Left ventricle myocardium superior (tissue), 1 donor: ENCODE measurements around the gene ERG28. TPM values are rescaled to one million over a fixed set of nuclear protein-coding genes. Genes with fewer than 3 reads are reported as not detected.
A peak's percentile ranks its signal among the peaks of the same experiment; 100 is the strongest.

Experiments
- ATAC-seq: fragments of 200-7000 bp; cut with Tn5 transposase; one replicate; pipeline ENCODE4 v1.9.1; 2020; ENCODE audit warnings: mild to moderate bottlenecking, moderate library complexity
- DNase-seq: peaks from one replicate; pipeline ENCODE4 v3.0.0-alpha.2; 2020
- intact Hi-C: fragments of 100-400 bp; cut with micrococcal nuclease; formaldehyde crosslinking; loops from one replicate; pipeline ENCODE4 v1.11.0; 2022
- total RNA-seq: library from RNA; stranded (reverse); fragmentation: NEBNext Ultra II Directional; extraction: Animal tissue kit (Norgen Biotek cat#: 25700); gene quantifications from one replicate; pipeline ENCODE4 v1.2.1, GENCODE V29; 2021
- donor health status: DM: no; HTN: yes; CAD: no; lungs with severe emphysema.

ERG28 gene
- total RNA-seq, 1 donor from 2014 or later, result 6.2 TPM

DNA sequence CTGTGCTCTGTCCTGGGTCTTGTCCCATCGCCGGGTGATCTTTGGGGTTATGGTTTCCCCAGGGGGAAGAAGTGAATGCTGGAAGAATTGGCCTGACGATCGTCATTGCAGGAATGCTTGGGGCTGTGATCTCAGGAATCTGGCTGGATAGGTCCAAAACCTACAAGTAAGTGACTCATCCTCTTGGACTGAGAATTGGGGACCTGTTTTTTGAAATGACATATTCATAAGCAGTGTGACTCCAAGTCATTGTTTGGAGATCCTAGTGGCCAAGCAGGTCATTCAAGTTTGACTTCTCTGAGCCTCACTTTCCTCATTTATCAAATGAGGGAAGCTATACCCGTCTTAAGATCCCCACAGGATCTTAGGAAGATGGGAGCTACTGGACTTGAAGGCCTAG, 25.8 kb downstream of the ERG28 start:
- ATAC-seq (no peak), DNase-seq (no peak)
- intact Hi-C loops, result no loop called here

DNA sequence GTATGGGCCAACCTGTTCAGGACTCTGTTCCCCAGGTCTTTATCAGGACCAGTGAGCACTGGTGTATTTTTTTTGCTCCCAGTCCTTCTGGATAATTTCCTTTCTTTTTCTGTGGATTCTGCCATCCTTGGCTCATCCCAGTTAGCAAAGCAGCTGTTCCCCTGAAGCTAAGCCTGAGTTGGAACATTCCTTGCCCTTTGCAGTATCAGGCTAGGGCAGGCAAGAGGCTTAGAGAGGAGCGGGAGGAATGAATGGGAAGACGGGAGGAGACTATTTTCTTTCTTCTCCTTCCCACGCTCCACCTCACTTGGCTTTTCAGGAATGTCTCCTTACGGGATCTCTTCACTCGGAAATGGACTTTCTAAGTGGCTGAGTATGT, 29.2 kb downstream of the ERG28 start:
- ATAC-seq, result no peak
- intact Hi-C loops, result no loop called here
- DNase-seq, result no peak

DNA sequence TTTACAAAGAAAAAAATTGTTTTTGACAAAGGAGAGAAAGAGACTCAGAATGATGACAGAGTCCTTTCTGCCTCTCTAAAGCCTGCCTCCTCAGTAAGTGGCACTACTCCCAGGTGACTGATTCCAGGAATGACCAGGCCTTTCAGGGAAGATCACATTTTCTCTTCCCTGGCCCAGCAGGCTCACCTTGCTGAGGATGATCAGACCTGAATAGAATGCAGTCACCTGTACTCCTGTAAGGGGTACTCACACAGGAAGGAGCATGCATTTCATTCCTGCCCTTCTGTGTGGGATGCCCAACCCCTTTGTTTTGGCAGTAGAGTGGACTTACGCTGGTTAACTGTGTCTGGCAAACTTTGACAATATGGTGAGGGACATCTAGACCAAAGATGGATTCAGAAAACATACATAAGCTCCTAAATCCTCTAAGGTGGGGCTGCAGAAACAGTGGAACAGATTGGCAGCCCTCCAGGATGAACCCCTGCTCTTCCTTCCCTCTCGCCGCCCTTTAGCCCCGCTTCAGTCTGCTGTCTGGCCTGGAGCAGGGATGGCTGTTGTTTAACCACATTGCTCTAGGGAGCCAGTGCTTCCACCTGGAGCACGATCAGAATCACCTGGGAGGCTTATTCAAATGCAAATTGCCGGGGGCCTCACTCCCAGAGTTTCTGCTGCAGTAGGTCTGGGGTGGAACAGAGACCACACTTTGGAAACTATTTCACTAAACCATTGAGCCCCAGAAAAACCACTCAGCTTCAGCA, 29.8 kb downstream of the ERG28 start:
- intact Hi-C loops, result no loop called here
- DNase-seq, result no peak
- ATAC-seq, result no peak

DNA sequence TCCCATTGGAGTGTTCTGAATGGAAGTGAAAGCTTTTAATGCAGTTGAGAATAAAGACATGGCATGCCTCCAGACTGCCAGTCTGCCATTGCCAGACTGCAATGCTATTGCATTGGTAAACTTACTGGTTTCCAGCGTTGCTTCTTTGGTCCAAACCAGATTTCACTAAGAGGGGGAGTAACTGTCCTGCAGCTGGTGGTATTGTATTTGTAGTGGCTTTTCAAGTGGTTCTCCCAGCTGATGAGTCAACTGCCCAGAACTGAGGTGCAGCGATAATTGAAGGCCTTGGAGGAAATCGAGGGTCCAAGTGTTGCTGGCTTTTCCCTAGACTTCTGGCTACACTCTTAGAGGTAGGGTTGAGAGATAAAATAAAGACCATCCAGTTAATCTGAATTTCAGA, 31.9 kb downstream of the ERG28 start:
- DNase-seq (no peak), ATAC-seq (no peak)
- intact Hi-C loops, result no loop called here

DNA sequence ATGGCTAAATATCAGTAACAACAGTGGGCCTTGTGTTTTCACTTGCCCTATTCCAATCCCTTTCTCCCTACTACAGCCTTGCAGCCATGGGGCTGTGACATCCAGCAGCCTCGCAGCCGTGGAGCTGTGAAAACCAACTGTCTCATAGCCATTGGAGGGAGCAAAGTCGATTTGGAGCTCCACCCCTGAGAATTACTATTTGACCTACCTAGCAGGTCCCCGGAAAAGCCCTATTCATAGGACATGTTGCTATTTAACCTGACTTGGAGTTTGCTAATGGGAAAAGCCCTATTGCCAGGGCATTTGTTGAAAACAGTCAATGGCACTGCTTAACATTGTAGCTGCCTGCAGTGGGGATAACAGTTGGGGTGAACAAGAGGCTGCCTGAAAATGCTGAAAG, 33.3 kb downstream of the ERG28 start:
- ATAC-seq, result no peak

DNA sequence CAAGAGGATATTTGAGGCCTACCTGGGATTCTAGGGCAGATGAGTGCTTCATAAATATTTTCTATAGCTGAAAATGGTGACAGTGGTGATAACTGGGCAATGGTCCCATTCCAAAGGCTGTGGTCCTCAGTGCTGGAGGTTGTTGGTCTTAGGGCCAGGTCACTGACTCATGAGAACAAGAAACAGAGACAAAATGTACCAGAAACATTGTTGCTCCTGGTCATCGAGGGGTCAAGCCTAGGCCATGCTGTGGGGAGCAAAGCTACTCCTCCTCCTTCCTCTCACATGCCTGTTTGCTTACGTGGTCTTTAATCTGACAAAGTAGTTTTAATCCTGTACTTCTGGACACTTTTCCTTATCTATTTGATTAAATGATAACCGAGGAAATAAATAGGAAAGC, 33.8 kb downstream of the ERG28 start:
- intact Hi-C loops, result no loop called here
- DNase-seq (no peak), ATAC-seq (peak; percentile 51)

More for the DNA sequence above, 33.3 kb downstream of the ERG28 start:
- no peak for DNase-seq
- intact Hi-C loops, result no loop called here

DNA sequence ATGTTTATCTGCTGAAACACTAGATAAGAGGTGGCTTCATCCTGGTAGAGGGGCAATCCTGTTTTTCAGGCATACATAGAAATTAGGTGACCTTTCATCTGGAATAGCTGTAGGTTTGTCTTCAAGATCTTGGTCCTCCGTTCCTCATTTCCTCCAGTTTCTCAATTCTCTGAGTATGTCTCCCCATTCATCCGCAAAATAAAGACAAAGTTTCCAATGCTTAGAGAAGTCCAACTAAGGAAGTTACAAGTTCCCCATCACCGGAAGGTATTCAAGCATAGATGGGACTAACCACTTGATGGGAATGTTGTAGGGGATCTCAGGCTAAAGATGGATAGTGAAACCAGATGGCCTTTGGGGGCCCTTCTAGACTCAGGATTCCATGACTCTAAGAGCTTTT, 34.3 kb downstream of the ERG28 start:
- ATAC-seq, result no peak
- no peak for DNase-seq
- intact Hi-C loops, result no loop called here

DNA sequence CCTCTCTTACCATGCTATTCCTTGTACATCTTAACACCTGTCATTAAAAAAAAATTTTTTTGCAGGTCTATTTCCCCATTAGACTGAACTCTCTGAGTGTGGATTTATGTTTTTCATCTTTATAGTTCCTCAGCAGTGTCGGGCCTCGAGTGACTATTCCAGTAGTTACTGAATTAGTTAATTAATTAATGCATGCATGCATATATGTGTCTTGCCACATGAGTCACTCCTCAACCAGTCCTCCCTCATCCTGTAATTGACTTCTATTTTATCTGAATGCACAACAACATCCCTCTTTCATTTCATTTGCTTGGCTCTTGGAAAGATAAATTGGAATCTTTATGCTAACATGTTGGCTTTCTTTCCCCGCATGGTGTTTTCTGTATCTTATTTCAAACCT, 35.6 kb downstream of the ERG28 start:
- ATAC-seq (no peak), DNase-seq (no peak)
- intact Hi-C loops, result no loop called here

DNA sequence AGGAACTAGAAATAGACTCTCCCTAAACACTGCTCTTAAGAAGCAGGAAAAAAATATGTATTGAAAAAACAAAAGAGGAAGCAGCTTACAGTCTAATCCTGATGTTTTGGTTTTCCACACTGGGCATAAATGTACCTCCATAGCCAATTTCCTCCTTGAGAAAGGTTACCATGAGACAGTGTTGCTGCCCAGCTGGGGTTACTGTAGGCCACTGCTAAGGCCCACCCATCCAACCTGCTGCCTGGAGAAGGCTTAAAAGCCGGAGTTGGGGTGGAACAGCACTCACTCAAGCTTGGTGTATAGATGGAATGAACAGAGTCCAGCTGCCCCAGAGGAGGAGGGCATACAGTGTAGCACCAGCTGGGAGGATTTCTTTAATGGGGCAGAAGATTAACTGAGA, 41.1 kb downstream of the ERG28 start:
- DNase-seq (no peak), ATAC-seq (peak; percentile 26)
- intact Hi-C loops, result no loop called here

DNA sequence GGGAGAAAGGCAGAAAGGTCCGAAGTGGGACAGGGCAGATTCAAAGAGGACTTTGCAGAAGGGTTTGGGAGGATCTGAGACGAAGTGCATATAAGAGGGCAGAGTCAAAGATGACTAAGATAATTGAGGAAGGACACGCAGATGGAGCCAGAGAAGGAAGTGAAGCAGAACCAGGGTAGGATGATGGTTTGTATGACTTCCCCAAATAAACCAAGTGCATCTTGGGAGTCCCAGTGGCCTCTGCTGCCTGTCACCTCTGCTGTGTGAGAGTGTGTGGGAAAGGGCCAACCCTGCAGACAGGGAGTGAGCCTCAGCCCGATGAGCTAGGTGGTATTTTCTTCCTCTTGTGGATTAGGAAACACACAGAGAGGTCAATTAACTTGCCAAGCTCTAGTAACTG, 45.5 kb downstream of the ERG28 start:
- peak; percentile 39 for DNase-seq
- intact Hi-C loops, result no loop called here
- ATAC-seq, result peak; percentile 60

DNA sequence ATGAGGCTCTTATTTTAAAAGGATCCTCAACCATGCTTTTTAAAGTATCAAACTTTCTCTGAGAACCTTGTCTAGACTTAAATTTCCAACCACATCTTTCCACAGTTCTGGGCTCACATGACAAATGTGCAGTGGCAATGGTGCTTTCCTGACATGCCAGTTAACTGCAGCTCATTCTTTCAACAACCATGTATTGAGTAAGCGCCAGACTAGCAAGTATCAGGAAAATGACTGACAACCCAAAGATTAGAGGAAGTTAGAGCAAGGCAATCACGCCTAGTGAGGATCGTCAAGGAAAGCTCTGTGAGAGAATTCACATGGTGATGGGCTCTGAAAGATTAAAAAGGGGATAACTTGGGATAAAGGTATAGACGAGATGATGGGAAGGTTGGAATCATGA, 46.5 kb downstream of the ERG28 start:
- ATAC-seq, result no peak
- intact Hi-C loops, result no loop called here
- DNase-seq, result no peak

DNA sequence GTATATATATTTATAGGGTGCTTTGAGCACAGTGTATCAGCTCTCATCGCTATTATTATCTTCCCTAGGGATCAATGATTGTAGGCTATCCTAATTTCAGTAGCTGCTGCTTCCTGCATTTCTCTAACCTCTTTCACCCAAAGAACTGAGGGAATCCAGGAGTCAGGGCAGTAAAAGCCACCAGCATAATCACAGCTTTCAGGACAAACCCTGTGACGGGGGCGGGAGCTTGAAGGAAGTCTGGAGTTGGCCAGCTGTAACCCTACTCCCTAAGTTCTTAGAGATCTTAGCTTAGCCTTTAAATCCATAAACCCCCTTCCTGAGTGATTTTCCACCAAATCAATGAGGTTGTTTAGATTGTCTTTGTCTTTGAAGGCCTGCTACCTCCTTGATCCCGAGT, 48.5 kb downstream of the ERG28 start:
- DNase-seq (no peak), ATAC-seq (no peak)
- intact Hi-C loops, result no loop called here

DNA sequence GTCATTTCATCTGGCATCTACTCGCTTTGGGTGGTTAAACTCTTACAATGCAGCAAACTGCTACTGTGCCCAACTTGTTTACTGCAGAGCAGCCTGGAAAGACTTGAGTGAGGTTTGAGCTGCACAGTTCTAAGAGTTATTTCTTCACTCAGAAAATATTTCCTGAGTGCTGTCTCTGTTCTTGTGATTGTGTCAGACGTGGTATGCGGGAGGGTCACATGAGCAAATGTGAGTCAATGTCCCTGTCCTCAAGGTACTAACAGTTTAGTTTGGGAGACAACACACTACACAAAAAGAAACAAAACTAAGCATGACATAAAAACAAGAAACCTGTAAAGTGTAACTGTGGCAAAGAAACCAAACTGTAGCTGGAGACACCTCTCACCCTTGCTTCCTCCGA, 49.8 kb downstream of the ERG28 start:
- ATAC-seq (peak; percentile 16), DNase-seq (no peak)
- intact Hi-C loops, result no loop called here

DNA sequence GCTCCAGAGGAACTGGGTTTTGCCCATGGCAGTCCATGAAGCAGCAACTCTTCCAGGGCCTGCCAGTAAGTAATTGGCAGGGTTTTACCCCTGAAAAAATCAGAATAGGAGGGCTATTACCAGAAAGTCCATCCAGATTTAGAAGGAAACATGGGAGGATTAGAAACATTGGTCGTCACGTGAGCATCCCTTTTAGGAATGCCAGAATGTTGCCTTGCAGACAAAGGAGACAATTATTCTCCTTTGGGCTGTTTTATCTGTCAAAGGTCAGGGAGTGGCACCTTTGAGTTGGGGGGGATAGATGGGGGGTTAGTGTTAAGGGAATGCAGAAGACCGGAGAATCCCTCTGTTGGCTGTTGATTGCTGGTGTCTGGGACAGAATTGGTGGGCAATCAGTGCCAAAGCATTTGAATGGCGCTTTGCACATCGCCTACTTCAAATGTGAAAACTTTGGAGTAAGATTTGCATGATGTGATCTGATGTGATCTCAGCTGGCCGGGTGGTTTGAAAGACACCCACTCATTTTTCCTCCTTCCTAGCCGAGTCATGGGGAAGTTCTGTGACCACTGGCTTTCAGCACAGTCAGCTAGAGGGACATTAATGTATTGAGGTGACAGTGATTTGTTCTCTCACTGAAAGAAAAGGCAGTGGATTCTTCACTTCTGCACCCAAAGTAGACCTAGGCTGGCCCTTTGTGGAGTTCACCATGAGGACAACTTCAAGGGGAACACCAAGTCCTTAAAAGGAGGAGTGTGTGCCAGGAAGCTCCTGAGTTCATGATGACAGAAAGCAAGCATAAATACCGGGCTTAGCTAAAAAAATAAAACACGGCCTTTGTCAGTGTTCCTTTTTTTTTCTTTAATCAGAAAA, 50.8 kb downstream of the ERG28 start:
- no peak for DNase-seq
- intact Hi-C loops, result no loop called here
- ATAC-seq, result peak; percentile 62

DNA sequence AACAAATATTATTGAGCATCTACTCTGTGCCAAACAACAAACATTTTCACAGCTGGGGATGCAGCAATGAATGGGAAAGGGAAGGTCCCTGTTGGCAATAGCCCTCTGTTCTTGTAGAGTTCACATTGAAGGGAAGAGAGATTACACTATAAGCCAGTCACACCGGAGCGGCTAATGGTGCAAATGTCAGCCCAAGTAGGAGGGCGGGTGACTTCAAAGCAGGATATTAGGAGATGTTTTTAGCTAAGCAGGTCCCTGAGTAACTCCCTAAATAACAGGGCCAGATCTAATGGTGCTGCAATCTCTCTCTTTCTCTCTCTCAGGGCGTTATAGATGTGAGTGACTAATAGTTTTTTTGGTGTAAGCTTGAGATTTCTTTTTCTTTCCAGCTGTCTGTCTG, 51.6 kb downstream of the ERG28 start:
- intact Hi-C loops, result no loop called here
- ATAC-seq (peak; percentile 6), DNase-seq (no peak)

DNA sequence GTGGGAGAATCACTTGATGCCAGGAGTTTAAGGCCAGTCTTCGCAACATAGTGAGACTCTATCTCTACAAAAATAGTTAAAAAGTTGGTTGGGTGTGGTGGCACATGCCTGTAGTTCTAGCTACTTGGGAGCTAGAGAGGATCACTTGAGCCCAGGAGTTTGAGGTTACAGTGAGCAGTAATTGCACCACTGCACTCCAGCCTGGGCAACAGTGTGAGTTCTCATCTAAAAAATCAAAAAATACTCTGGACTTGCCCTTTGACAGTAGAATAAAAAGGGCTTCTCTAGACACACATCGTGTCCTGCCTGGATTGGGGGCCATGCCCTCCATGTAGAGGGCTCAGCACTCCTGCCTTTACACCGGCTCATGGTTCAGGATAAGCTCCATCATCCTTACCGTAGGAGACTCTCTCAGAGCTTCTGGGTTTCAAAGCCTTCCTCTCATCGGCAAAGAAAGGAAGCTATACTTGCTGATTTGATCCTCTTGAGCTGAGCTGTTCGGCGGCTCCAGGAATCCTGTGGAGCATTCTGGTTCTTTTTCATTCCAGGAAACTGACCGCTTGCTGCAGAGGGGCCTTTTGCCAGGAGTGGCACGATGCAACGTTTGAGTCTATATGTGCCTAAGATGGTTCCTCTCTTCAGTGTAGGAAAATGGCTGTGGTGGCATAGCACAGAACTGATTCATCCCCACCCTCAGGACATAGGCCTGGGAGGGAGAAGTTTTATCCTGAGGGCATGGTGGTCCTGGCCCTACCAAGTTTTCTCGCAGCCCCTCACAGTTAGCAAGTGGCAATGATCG, 52.6 kb downstream of the ERG28 start:
- ATAC-seq (no peak), DNase-seq (no peak)
- intact Hi-C loops, result no loop called here

DNA sequence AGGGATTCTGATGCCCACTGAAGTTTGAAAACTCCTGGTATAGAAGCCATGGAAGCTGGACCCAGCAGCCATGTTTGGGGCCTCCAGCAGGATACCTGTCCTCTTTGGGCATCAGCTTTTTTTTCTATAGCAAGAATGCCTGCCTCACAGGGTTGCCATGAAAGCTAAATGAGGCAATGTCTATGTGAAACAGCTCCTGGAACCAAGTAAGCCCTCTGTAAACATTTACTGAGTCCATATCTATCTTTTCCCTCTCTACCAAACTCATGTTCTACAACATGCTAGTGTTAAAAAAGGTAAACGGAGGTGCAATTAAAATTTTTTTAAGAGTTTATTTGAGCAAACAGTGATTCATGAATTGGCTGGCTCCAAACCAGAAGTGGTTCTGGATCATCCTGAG, 53.6 kb downstream of the ERG28 start:
- DNase-seq (no peak), ATAC-seq (no peak)
- intact Hi-C loops, result no loop called here

DNA sequence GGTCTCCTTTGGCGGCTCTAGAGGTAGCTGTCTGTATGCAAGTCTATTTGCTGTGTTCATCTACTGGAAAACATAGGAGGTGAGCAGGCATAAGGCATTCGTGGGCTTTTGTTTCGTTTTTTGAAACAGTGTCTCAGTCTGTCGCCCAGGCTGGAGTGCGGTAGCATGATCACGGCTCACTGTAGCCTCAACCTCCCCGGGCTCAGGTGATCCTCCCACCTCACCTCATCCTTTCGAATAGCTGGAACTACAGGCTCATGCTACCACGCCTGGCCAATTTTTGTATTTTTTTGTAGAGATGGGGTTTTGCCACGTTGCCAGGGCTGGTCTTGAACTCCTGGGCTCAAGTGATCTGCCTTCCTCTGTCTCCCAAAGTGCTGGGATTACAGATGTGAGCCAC, 54.8 kb downstream of the ERG28 start:
- ATAC-seq, result no peak
- no peak for DNase-seq
- intact Hi-C loops, result no loop called here

DNA sequence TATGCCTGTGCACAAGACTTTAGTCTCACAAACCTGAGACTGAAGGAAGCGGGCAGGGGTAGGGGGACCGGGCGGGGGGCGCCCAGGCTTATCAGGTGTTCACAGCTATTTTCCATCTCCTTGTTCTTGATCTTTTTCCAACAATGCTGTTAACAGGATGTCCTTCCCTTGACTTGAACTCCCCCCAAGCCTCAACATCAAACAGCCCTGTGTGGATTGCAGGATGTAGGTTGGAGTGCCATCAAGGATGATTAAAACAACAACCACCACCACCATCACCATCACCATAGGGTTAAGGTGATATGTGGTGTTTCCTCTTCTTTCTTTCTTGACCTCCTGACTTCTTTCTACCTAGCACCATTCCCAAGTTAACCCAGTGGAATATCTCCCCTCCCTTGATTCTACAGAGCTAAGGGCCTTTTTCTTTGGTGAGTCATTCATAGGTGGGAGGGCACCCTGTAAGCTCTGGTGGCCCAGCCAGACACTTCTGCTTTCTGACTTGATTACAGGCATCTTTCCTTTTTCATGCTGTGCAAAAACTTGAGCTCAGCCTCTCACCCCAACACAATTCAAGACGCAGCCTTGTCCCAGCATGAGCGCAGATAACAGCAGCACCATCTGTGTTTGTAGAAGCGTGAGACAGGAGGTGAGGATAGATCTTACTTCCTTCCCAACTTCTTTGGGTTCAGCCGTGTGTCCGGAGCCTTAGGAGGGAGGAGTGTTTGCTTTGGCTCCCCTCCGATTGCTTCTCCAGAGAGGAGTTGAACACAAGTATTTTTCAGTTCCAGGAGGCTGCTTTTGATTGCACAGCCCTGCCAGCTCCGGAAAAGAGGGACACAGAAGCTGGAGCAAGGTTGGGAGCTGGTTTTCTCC, 55.5 kb downstream of the ERG28 start:
- DNase-seq (peak; percentile 40), ATAC-seq (peak; percentile 77)
- intact Hi-C loops, result no loop called here
